GM10248 (cell line): ENCODE data around the gene SRMS.

Source experiments
- CTCF ChIA-PET: fragments of 300-600 bp; sonication (Branson Sonifier 250); formaldehyde crosslinking; extraction: SDS; loops from one replicate; lab custom pipeline; 2021; ENCODE audit warnings: antibody characterized with exemption; lab: Yijun Ruan, JAX
- POLR2A ChIA-PET: fragments of 350-650 bp; sonication (Branson Sonifier 250); formaldehyde crosslinking; extraction: SDS; loops from one replicate; lab custom pipeline; 2020; ENCODE audit warnings: antibody characterized with exemption; lab: Yijun Ruan, JAX
- DNase-seq: peaks from one replicate; pipeline ENCODE4 v3.0.0; 2012; ENCODE audit errors: extremely low spot score
- CTCF ChIP-seq: IDR thresholded peaks from 2 replicates; pipeline ENCODE4 v1.5.1; 2012; ENCODE audit warnings: mild to moderate bottlenecking, low read depth; ENCODE audit errors: extremely low read depth, missing control alignments, control extremely low read depth

SRMS gene

GRCh38 chr20:63494084-63494419, 53.5 kb downstream of the SRMS start:
- ChIA-PET POLR2A (no interaction called here), CTCF (interaction anchor here (0.9 to 1.4 kb wide), 4 partner anchors 9 to 45 kb away, joined by 3 to 5 read pairs (median 4); no protein-coding TSS in a partner anchor)
- TF ChIP-seq CTCF: no peak
- no peak for DNase-seq

- no peak for TF ChIP-seq CTCF
- ChIA-PET CTCF (interaction anchor here (0.9 to 1.4 kb wide), 4 partner anchors 9 to 45 kb away, joined by 3 to 5 read pairs (median 4); no protein-coding TSS in a partner anchor), POLR2A (no interaction called here)
- no peak for DNase-seq
Measured at GRCh38 chr20:63493563-63494020, 54.0 kb downstream of the SRMS start.

GRCh38 chr20:63492982-63493381, 54.6 kb downstream of the SRMS start:
- CTCF ChIA-PET: interaction anchor here (1.4 kb wide), 1 partner anchor 10 kb away, joined by 5 read pairs; no protein-coding TSS in a partner anchor
- POLR2A ChIA-PET: no interaction called here
- no peak for DNase-seq
- no peak for TF ChIP-seq CTCF

GRCh38 chr20:63492518-63492917, 55.0 kb downstream of the SRMS start:
- TF ChIP-seq CTCF: no peak
- POLR2A ChIA-PET: no interaction called here
- no peak for DNase-seq
- CTCF ChIA-PET: no interaction called here

- ChIA-PET POLR2A (no interaction called here), CTCF (no interaction called here)
- no peak for DNase-seq
- TF ChIP-seq CTCF: no peak
Measured at GRCh38 chr20:63491635-63492230, 55.8 kb downstream of the SRMS start.

GRCh38 chr20:63491078-63491477, 56.5 kb downstream of the SRMS start:
- POLR2A ChIA-PET: no interaction called here

More at GRCh38 chr20:63491078-63491477, 56.5 kb downstream of the SRMS start:
- no peak for TF ChIP-seq CTCF
- no peak for DNase-seq
- CTCF ChIA-PET: no interaction called here
